Raji (cell line): ENCODE measurements around the gene CNTNAP2.

ENCODE experiments used
- POLR2A ChIP-seq: IDR thresholded peaks from 2 replicates; pipeline ENCODE4 v1.6.1; 2011; ENCODE audit warnings: low read depth, low read length, control low read depth; ENCODE audit not compliant: insufficient read depth

Gene CNTNAP2

DNA sequence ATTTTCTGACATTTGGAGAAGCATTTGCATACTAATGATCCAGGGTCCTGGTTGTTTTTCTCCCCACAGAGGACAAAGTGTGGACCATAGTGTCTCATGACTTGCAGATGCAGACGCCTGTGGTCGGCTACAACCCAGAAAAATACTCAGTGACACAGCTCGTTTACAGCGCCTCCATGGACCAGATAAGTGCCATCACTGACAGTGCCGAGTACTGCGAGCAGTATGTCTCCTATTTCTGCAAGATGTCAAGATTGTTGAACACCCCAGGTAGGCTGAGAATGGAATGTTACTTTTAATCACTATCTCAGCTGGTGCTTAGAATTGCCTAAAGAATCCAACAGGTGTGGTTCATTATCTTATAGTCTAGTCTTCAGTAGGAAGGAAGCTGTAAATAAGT, 1522.4 kb downstream of the CNTNAP2 start:
- TF ChIP-seq POLR2A, result no peak

DNA sequence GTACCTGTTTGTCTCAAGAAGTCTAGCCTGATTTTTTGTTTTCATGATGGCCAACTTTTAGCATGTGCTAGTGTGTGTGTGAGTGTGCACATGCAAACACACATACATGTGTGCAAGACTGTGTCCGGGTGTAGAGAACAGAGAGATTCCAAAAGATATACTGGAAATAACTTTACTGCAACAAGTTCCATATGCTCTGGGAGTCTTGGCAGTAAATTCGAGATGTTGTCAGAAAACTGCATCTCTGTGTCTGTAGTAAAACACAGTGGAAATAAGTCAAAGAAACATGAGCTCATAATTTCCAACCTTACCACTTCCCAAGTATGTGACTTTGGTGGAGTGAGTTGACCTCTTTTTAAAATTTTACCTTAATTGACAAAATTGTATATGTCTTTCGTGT, 1523.2 kb downstream of the CNTNAP2 start:
- TF ChIP-seq POLR2A, result no peak

- no peak for TF ChIP-seq POLR2A
These were observed 1524.2 kb downstream of the CNTNAP2 start for GRCh38 chr7:147640821-147641220.

- TF ChIP-seq POLR2A, result no peak
These were observed 1530.0 kb downstream of the CNTNAP2 start for GRCh38 chr7:147646568-147646967.

DNA sequence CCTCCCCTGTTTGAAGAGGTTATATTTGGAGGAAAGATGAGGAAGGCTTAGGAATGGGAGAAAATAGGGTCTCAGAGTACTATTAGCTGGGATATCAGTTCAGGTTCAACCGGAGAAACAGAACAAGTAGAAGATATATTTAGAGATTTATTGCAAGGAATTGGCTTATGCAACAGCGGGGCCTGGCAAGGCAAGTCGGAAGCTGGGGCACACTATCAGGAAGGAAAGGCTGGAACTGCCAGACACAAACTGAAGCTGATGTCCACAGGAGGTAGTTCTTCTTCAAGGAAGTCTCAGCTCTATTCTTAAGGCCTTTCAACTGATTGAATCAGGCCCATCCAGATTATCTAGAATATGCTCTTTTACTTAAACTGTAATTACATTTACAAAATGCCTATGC, 1534.4 kb downstream of the CNTNAP2 start:
- TF ChIP-seq POLR2A, result no peak

GRCh38 chr7:147651601-147652000, 1535.0 kb downstream of the CNTNAP2 start:
- no peak for TF ChIP-seq POLR2A

DNA sequence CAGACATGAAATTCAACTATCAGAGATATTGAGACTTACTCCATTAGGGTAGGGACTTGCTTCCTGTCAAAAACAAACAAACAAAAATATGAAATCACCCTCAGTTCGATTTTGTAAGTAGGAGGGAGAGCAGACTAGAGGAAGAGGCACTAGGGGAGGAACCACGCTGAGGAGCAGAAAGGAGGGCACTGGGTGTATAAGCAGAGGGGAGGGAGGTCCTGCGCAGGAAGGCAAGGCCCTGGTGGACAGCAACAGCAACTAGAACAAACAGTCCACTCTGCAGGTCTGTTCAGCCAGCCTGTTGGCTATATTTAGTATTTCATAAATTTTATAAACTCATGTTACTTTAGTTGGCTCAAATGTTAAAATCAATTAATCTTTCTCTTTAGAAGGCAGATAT, 1536.9 kb downstream of the CNTNAP2 start:
- TF ChIP-seq POLR2A, result no peak

- TF ChIP-seq POLR2A, result no peak
These were observed 1541.9 kb downstream of the CNTNAP2 start for GRCh38 chr7:147658392-147658967.

DNA sequence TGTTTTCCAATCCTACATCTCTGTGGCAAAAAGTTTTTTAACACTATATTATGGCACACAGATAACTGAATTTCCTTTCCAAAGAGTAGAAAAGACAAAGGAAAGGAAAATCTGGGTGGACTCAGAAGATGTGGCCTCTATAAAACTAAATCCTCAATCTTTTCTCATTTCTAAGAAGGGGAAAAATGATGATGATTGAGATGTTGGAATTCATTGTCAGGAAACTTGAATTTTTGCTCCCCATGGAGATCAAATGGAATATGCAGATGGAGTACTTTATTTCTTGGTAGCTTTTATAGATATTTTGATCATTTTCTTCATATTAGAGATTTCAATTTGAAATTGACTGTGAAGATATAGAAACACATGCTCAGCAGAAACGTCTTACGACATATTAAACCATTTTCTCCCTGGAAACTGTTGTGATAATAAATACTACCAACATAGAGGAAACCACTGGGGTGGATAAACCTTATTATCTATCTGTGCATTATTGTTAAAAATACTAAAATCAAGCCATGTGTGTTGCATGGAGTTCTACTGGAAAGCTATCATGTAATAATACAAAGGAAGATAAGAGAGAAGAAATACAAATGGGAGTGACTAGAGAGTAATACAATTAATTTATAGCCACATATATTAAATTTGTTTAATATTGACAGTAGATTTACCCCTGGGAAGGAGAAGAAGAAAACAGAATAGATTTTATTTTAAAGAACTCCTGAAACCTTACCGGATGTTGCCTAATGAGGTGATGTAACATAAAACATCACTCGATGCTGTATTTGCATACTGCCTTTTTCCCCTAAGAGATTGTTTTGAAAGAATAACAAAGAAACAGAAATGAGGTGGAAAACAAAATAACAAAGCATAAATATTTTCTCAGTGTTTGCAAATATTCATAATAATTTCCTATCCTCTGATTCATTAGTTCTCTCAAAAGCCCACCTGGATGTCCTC, 1542.7 kb downstream of the CNTNAP2 start:
- TF ChIP-seq POLR2A, result no peak

- no peak for TF ChIP-seq POLR2A
These were observed 1547.9 kb downstream of the CNTNAP2 start for GRCh38 chr7:147664541-147664940.

- TF ChIP-seq POLR2A, result no peak
These were observed 1554.2 kb downstream of the CNTNAP2 start for GRCh38 chr7:147670759-147671158.

GRCh38 chr7:147674705-147675104, 1558.1 kb downstream of the CNTNAP2 start:
- TF ChIP-seq POLR2A, result no peak

GRCh38 chr7:147678943-147679342, 1562.3 kb downstream of the CNTNAP2 start:
- TF ChIP-seq POLR2A, result no peak

DNA sequence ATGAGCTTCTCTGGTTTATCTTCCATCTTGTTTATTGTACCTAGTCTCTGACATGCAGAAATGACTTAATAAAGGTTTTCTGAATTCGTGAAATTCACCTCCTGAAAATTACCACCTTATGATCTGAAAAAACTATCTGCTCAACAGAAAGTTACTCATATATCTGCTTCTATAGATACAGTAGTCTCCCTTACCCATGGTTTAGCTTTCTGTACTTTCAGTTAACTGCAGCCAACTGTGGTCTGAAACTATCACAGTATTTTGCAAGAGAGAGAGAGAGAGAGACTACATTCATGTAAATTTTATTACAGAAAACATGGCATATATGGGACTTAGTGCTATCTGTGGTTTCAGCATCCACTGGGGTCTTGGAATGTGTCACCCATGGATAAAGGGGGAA, 1564.9 kb downstream of the CNTNAP2 start:
- TF ChIP-seq POLR2A, result no peak

GRCh38 chr7:147700702-147701101, 1584.1 kb downstream of the CNTNAP2 start:
- no peak for TF ChIP-seq POLR2A

DNA sequence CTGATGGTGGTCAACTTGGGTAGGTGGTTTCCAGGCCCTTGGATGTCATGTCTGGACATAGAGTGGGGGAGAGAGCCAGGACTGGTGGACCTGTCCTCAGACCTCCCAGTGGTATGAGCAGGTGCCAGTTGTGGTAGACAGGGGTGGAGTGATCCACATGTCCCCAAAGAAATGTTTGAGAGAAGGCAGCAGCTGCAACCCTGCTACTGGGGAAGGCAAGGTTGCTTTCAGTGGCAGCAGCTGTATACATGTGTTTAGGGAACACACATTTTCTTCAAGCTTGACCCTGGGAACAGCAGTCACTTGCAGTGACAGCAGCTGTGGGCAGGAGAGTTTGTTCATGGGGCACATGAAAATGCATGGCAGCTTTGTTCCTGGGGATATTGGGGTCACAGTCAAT, 1591.3 kb downstream of the CNTNAP2 start:
- no peak for TF ChIP-seq POLR2A
